Muscle of leg (tissue), 9 donors: ENCODE measurements around the gene GPR132. TPM values are rescaled to one million over a fixed set of nuclear protein-coding genes. Genes with fewer than 3 reads are reported as not detected.

ENCODE experiments used
- polyA plus RNA-seq, 8 donors: library from polyadenylated mRNA; unstranded; fragments of 120-200 nt; gene quantifications; one replicate each; pipeline versions ENCODE4 v1.2.1 to v1.2.3, GENCODE V29; 2013; ENCODE audit warnings: inconsistent platforms in 1 of 8, low replicate concordance in 1 of 8; ENCODE audit not compliant: insufficient read length in 8 of 8, insufficient read depth in 1 of 8
- total RNA-seq: library from RNA; stranded (reverse); fragments of 120-200 nt; gene quantifications from one replicate; pipeline ENCODE4 v1.2.4, GENCODE V29; 2013

The GPR132 gene
- total and polyA plus RNA-seq, 9 donors = 0.41 to 1.5 (median 0.75) TPM

Other genes starting within 250 kb of the GPR132 start
- gene CEP170B, start 200.2 kb downstream of the GPR132 start, total RNA-seq = 1.6 TPM
- 1 to 10 TPM; 1.8 to 5.1 (median 2.8) TPM for gene CEP170B, start 200.2 kb downstream of the GPR132 start, polyA plus RNA-seq
- 3.1 TPM for gene PLD4, start 140.6 kb downstream of the GPR132 start, total RNA-seq
- gene PLD4, start 140.6 kb downstream of the GPR132 start, polyA plus RNA-seq = 1 to 10 TPM; 4.4 to 9.7 (median 6.6) TPM
- gene AHNAK2, start 87.1 kb downstream of the GPR132 start, total RNA-seq = 21.6 TPM
- gene AHNAK2, start 87.1 kb downstream of the GPR132 start, polyA plus RNA-seq = 10 to 100 TPM in 7 of 8 donors, 1 to 10 TPM in 1; 6.6 to 24.0 (median 18.1) TPM
- gene CLBA1, start 79.6 kb downstream of the GPR132 start, total RNA-seq = 5.1 TPM
- 1 to 10 TPM; 3.5 to 7.1 (median 4.5) TPM for gene CLBA1, start 79.6 kb downstream of the GPR132 start, polyA plus RNA-seq
- gene CDCA4, start 44.3 kb downstream of the GPR132 start, total RNA-seq = 15.6 TPM
- gene CDCA4, start 44.3 kb downstream of the GPR132 start, polyA plus RNA-seq = 10 to 100 TPM; 16.5 to 28.0 (median 22.4) TPM
- 23.8 TPM for gene JAG2, start 103.3 kb upstream of the GPR132 start, total RNA-seq
- 10 to 100 TPM; 24.5 to 53.7 (median 46.1) TPM for gene JAG2, start 103.3 kb upstream of the GPR132 start, polyA plus RNA-seq
- 21.9 TPM for gene NUDT14, start 115.9 kb upstream of the GPR132 start, total RNA-seq
- 10 to 100 TPM; 10.5 to 22.8 (median 15.8) TPM for gene NUDT14, start 115.9 kb upstream of the GPR132 start, polyA plus RNA-seq
- gene BTBD6, start 183.1 kb upstream of the GPR132 start, total RNA-seq = 44.6 TPM
- 10 to 100 TPM; 32.6 to 46.6 (median 37.9) TPM for gene BTBD6, start 183.1 kb upstream of the GPR132 start, polyA plus RNA-seq
- gene BRF1, start 235.6 kb upstream of the GPR132 start, total RNA-seq = 29.9 TPM
- 10 to 100 TPM; 25.3 to 31.3 (median 27.9) TPM for gene BRF1, start 235.6 kb upstream of the GPR132 start, polyA plus RNA-seq
- 66.2 TPM for gene PACS2, start 249.3 kb upstream of the GPR132 start, total RNA-seq
- 100 to 1,000 TPM in 3 of 8 donors, 10 to 100 TPM in 5; 67.1 to 110 (median 87.9) TPM for gene PACS2, start 249.3 kb upstream of the GPR132 start, polyA plus RNA-seq